Left lung (tissue), 10 donors: ENCODE measurements around the gene MAPK1IP1L. TPM values are rescaled to one million over a fixed set of nuclear protein-coding genes. Genes with fewer than 3 reads are reported as not detected.
"Not testable (repeated sequence)": the region's sequence is repeated elsewhere in the genome, so short reads cannot be mapped to it uniquely, and the experiment has no call there.

Source experiments
- ATAC-seq: fragments of 200-7000 bp; cut with Tn5 transposase; one replicate; pipeline ENCODE4 v1.9.1; 2020; ENCODE audit warnings: moderate library complexity
- DNase-seq, 4 donors: peaks; one replicate each; pipeline ENCODE4 v3.0.0-alpha.2; 2013 to 2020
- H3K27ac ChIP-seq, 2 donors: fragments of 200-600 bp; sonication (generic) in 1 of 2; one replicate each; pipeline versions ENCODE4 v1.5.0 to v1.8.0; 2020 to 2021
- H3K27me3 ChIP-seq, 2 donors: fragments of 200-600 bp; sonication (generic) in 1 of 2; one replicate each; pipeline versions ENCODE4 v1.5.0 to v1.8.0; 2020 to 2021
- H3K36me3 ChIP-seq, 2 donors: fragments of 200-600 bp; sonication (generic) in 1 of 2; one replicate each; pipeline versions ENCODE4 v1.5.0 to v1.8.0; 2020 to 2021
- H3K4me1 ChIP-seq, 2 donors: fragments of 200-600 bp; one replicate each; pipeline ENCODE4 v1.8.0; 2021
- H3K4me3 ChIP-seq, 2 donors: fragments of 200-600 bp; sonication (generic) in 1 of 2; one replicate each; pipeline versions ENCODE4 v1.5.0 to v1.8.0; 2020 to 2021; ENCODE audit warnings: mild to moderate bottlenecking in 1 of 2
- H3K9me3 ChIP-seq, 2 donors: fragments of 200-600 bp; sonication (generic) in 1 of 2; one replicate each; pipeline versions ENCODE4 v1.5.0 to v1.8.0; 2020 to 2021
- intact Hi-C, 2 donors: fragments of 100-400 bp; cut with DNase I; formaldehyde crosslinking; loops; one replicate each; pipeline versions ENCODE4 v1.11.2 to v1.14.2; 2022
- polyA plus RNA-seq, 6 donors: library from polyadenylated mRNA; unstranded; fragments of 120-200 nt; gene quantifications; one replicate each; pipeline ENCODE4 v1.2.1, GENCODE V29; 2013; ENCODE audit not compliant: insufficient read length in 6 of 6
- total RNA-seq, 2 donors: library from RNA; stranded (reverse); fragmentation: NEBNext Ultra II Directional; extraction: Animal tissue kit (Norgen Biotek cat#: 25700); gene quantifications; one replicate each; pipeline ENCODE4 v1.2.1, GENCODE V29; 2021
- TF ChIP-seq, protein P1 (sequence below), 2 donors: fragments of 200-600 bp; sonication (generic) in 1 of 2; IDR thresholded peaks; one replicate each; pipeline versions ENCODE4 v1.5.0 to v1.8.0; 2021; ENCODE audit warnings: antibody characterized with exemption in 2 of 2
- donor health status: DM: no; HTN: yes; CAD: no.
- donor health status: DM: no; HTN: no; CAD: no.

Gene MAPK1IP1L
- total and polyA plus RNA-seq, 8 donors, result 81.0 to 93.6 (median 87.1) TPM

DNA sequence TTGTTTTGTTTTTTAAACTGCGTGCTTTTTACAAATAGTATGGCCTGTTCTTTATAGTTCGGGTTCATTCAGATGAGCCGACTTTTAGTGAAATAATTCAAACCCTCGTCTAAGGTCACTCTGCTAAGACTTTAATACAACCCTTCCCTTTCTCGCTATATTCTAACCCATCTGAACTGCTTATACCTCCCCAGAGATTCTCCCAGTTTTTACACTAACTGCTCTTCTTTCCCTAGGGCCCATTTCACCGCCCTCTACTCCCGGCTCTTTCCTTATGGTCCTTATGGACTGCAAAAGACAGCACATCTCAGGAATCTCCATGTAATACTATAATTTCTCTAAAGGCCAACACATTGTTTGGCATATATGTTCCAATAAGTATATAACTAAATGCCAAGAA lies 2.1 kb downstream of the MAPK1IP1L start:
- intact Hi-C loops, result no loop called here
- no peaks in the 10 kb centered on the region for H3K9me3 ChIP-seq
- no peak for ATAC-seq
- TF ChIP-seq, protein P1, sequence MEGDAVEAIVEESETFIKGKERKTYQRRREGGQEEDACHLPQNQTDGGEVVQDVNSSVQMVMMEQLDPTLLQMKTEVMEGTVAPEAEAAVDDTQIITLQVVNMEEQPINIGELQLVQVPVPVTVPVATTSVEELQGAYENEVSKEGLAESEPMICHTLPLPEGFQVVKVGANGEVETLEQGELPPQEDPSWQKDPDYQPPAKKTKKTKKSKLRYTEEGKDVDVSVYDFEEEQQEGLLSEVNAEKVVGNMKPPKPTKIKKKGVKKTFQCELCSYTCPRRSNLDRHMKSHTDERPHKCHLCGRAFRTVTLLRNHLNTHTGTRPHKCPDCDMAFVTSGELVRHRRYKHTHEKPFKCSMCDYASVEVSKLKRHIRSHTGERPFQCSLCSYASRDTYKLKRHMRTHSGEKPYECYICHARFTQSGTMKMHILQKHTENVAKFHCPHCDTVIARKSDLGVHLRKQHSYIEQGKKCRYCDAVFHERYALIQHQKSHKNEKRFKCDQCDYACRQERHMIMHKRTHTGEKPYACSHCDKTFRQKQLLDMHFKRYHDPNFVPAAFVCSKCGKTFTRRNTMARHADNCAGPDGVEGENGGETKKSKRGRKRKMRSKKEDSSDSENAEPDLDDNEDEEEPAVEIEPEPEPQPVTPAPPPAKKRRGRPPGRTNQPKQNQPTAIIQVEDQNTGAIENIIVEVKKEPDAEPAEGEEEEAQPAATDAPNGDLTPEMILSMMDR (IDR thresholded peaks at IDR 0.05), result no peak
- no peak for DNase-seq
- no peaks in the 10 kb centered on the region for H3K27me3 ChIP-seq
- H3K27ac ChIP-seq, result no peak overlapping the region
- peak overlapping the region in 1 of 2 donors; percentile 78 for H3K4me3 ChIP-seq
- peaks cover 0 to 36% of the 10 kb centered on the region in 2 donors for H3K36me3 ChIP-seq
- H3K4me1 ChIP-seq, result peaks cover 18 to 49% of the 10 kb centered on the region in 2 donors

DNA sequence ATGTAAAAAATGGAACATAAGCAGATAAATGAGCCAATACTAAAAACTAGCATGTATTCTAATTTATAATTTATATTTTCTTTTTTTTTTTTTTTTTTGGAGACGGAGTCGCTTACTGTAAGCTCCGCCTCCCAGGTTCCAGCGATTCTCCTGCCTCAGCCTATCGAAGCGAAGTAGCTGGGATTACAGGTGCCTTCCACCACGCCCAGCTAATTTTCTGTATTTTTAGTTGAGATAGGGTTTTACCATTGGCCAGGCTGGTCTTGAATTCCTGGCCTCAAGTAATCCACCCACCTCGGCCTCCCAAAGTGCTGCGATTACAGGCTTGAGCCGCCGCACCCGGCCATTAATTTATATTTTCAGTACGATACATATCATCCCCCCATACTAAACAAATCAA lies 2.7 kb downstream of the MAPK1IP1L start:
- H3K9me3 ChIP-seq, result no peaks in the 10 kb centered on the region
- DNase-seq (no peak), ATAC-seq (no peak)
- no peak overlapping the region for H3K27ac ChIP-seq
- intact Hi-C loops, result no loop called here
- TF ChIP-seq, protein P1 (IDR thresholded peaks at IDR 0.05), result no peak
- H3K36me3 ChIP-seq, result peaks cover 0 to 40% of the 10 kb centered on the region in 2 donors
- no peak overlapping the region for H3K4me3 ChIP-seq
- H3K4me1 ChIP-seq, result peaks cover 18 to 49% of the 10 kb centered on the region in 2 donors
- no peaks in the 10 kb centered on the region for H3K27me3 ChIP-seq

DNA sequence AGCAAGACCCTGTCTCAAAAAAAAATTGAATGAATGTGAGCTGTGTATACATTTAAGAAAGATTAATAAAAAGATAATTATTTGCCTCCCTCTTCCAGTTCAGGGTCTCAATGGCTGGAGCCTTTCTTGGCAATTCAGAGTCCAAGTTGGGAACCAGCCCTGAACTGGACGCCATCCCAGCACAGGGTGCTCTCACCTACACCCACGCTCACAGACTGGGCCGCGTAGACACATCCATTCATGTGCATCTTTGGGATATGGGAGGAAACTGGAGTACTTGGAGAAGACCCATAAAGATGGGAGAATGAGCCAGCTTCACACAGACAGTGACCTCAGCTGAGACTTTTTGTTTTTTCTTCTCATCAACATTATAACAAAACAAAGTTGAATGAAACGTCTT lies 6.5 kb downstream of the MAPK1IP1L start:
- Histone ChIP-seq H3K9me3 (no peaks in the 10 kb centered on the region), H3K27ac (no peak overlapping the region), H3K27me3 (no peaks in the 10 kb centered on the region), H3K4me3 (no peak overlapping the region), H3K4me1 (peaks cover 14 to 46% of the 10 kb centered on the region in 2 donors), H3K36me3 (peaks cover 1 to 47% of the 10 kb centered on the region in 2 donors)
- intact Hi-C loops, result no loop called here
- TF ChIP-seq, protein P1 (IDR thresholded peaks at IDR 0.05), result no peak
- no peak for DNase-seq
- ATAC-seq, result no peak

DNA sequence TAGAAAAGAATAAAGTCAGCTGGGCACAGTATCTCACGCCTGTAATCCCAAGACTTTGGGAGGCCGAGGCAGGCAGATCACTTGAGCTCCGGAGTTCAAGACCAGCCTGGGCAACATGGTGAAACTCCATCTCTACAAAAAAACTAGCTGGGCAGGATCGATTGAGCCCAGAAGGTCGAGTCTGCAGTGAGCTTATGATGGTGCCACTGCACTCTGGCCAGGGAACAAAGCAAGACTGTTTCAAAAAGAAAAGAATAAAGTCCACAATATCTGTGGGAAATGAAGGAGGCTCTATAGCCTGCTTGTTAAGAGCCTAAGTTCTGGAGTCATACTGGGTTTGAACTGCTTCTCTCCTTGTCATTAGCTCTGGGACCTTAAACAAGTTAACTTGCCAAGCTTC lies 7.9 kb downstream of the MAPK1IP1L start:
- intact Hi-C loops, result no loop called here
- no peak overlapping the region for H3K27ac ChIP-seq
- ATAC-seq (no peak), DNase-seq (no peak)
- H3K27me3 ChIP-seq, result no peaks in the 10 kb centered on the region
- H3K36me3 ChIP-seq, result peaks cover 5 to 54% of the 10 kb centered on the region in 2 donors
- no peaks in the 10 kb centered on the region for H3K9me3 ChIP-seq
- peaks cover 0 to 32% of the 10 kb centered on the region in 2 donors for H3K4me1 ChIP-seq
- TF ChIP-seq, protein P1 (IDR thresholded peaks at IDR 0.05), result no peak
- H3K4me3 ChIP-seq, result no peak overlapping the region

DNA sequence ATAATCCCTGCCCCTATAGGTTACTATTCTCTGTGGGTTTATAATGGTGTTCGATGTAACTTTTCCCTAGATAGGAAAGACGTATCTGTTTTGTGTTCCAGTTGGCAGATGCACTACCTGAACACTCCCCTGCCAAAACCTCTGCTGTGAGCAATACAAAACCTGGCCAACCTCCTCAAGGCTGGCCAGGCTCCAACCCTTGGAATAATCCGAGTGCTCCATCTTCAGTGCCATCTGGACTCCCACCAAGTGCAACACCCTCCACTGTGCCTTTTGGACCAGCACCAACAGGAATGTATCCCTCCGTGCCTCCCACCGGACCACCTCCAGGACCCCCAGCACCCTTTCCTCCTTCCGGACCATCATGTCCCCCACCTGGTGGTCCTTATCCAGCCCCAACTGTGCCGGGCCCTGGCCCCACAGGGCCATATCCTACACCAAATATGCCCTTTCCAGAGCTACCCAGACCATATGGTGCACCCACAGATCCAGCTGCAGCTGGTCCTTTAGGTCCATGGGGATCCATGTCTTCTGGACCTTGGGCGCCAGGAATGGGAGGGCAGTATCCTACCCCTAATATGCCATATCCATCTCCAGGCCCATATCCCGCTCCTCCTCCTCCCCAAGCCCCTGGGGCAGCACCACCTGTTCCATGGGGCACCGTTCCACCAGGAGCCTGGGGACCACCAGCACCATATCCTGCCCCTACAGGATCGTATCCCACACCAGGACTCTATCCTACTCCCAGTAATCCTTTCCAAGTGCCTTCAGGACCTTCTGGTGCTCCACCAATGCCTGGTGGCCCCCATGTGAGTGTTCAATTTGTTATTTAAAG lies 11.3 kb downstream of the MAPK1IP1L start:
- H3K4me1 ChIP-seq, result peaks cover 0 to 10% of the 10 kb centered on the region in 2 donors
- no peaks in the 10 kb centered on the region for H3K9me3 ChIP-seq
- DNase-seq, result no peak
- no peaks in the 10 kb centered on the region for H3K27me3 ChIP-seq
- H3K36me3 ChIP-seq, result peaks cover 5 to 61% of the 10 kb centered on the region in 2 donors
- no peak for ATAC-seq
- TF ChIP-seq, protein P1 (IDR thresholded peaks at IDR 0.05), result no peak
- H3K27ac ChIP-seq, result no peak overlapping the region
- intact Hi-C loops, result no loop called here
- no peak overlapping the region for H3K4me3 ChIP-seq

DNA sequence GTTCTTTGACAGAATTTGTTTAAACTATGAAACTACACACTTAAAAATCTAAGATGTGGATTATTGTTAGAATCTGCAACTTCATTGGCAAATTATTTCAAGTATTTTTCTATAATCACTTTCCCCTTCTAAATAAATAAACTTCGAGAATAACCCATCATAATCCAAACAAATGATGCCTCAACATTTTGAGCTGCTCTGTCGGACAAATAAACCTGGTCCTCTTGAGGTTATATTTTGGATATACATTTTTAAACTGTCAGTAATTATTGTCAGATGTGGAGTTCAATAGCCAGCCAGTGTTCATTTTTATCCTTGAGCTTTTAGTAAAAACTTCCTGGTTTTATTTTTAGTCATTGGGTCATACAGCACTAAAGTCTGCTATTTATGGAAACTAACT lies 13.4 kb downstream of the MAPK1IP1L start:
- DNase-seq, intact Hi-C loops, H3K27me3 ChIP-seq, H3K4me1 ChIP-seq, ATAC-seq, H3K27ac ChIP-seq, H3K4me3 ChIP-seq, H3K9me3 ChIP-seq: not testable (repeated sequence)
- peaks cover 5 to 52% of the 10 kb centered on the region in 2 donors for H3K36me3 ChIP-seq
